Stomach smooth muscle (tissue), 2 donors: ENCODE results near the gene ATF7IP.
"Not testable (repeated sequence)": the region's sequence is repeated elsewhere in the genome, so short reads cannot be mapped to it uniquely, and the experiment has no call there.

Experiments
- H3K27ac ChIP-seq: one replicate; pipeline ENCODE4 v1.7.0; 2013; ENCODE audit warnings: mild to moderate bottlenecking, low read length, inconsistent platforms
- H3K27me3 ChIP-seq, 2 donors: one replicate each; pipeline ENCODE4 v1.7.0; 2013; ENCODE audit warnings: low read length in 2 of 2; ENCODE audit not compliant: insufficient read depth in 2 of 2, control insufficient read depth in 1 of 2
- H3K36me3 ChIP-seq, 2 donors: one replicate each; pipeline ENCODE4 v1.7.0; 2013; ENCODE audit warnings: low read length in 2 of 2; ENCODE audit not compliant: control insufficient read depth in 2 of 2, insufficient read depth in 2 of 2
- H3K4me1 ChIP-seq: one replicate; pipeline ENCODE4 v1.7.0; 2013; ENCODE audit warnings: low read length; ENCODE audit not compliant: control insufficient read depth, insufficient read depth
- H3K4me3 ChIP-seq, 2 donors: one replicate each; pipeline ENCODE4 v1.7.0; 2013; ENCODE audit warnings: low read length in 2 of 2
- H3K9ac ChIP-seq, 2 donors: one replicate each; pipeline ENCODE4 v1.7.0; 2013; ENCODE audit warnings: low read length in 2 of 2, mild to moderate bottlenecking in 1 of 2
- H3K9me3 ChIP-seq, 2 donors: one replicate each; pipeline ENCODE4 v1.7.0; 2013; ENCODE audit warnings: low read length in 2 of 2; ENCODE audit not compliant: control insufficient read depth in 2 of 2
- donor health status: healthy.
- donor health status: Pancreatic carcinoma.

ATF7IP gene

DNA sequence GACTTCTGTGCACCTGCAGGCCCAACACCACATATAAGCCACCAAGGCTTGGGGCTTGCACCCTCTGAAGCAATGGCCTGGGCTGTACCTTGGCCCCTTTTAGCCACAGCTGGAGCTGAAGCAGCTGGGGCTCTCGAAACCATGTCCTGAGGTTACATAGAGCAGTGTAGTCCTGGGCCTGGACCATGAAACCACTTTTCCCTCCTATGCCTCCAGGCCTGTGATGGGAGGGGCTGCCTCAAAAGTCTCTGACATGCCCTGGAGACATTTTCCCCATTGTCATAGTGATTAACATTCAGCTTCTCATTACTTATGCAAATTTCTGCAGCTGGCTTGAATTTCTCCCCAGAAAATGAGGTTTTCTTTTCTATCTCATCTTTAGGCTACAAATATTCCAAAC lies 13.4 kb upstream of the ATF7IP start:
- H3K9ac ChIP-seq, H3K4me3 ChIP-seq, H3K27me3 ChIP-seq, H3K9me3 ChIP-seq, H3K27ac ChIP-seq, H3K4me1 ChIP-seq, H3K36me3 ChIP-seq: not testable (repeated sequence)

DNA sequence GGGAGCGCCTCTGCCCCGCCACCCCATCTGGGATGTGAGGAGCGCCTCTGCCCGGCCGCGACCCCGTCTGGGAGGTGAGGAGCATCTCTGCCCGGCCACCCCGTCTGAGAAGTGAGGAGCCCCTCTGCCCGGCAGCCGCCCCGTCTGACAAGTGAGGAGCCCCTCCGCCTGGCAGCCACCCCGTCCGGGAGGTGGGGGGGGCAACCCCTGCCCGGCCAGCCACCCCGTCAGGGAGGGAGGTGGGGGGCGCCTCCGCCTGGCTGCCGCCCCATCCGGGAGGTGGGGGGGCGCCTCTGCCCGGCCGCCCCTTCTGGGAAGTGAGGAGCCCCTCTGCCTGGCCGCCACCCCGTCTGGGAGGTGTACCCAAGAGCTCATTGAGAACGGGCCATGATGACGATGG lies 10.8 kb upstream of the ATF7IP start:
- not testable (repeated sequence) for H3K27me3 ChIP-seq, H3K36me3 ChIP-seq, H3K9me3 ChIP-seq

DNA sequence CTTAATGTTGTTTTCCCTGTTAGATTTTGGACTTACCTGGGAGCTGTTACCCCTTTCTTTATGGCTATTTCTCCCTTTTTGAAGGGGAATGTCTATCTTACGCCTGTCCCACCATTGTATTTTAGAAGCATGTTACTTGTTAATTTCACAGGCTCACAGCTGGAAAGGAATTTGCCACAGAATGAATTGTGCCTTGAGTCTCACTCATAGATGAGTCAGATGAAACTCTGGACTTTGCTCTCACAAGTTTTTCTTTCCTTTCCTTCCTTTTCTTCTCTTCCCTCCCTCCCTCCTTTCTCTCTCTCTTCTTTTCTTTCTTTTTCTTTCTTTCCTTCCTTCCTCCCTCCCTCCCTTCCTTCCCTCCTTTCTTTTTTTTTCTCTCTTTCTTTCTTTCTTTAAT lies 9.3 kb upstream of the ATF7IP start:
- Histone ChIP-seq H3K4me3 (no peak overlapping the region), H3K27ac (no peak overlapping the region), H3K9ac (no peak overlapping the region), H3K9me3 (peaks cover 0 to 5% of the 10 kb centered on the region in 2 donors), H3K36me3 (no peaks in the 10 kb centered on the region), H3K27me3 (no peaks in the 10 kb centered on the region), H3K4me1 (no peaks in the 10 kb centered on the region)

More for the DNA sequence above, 10.8 kb upstream of the ATF7IP start:
- not testable (repeated sequence) for H3K9ac ChIP-seq, H3K4me3 ChIP-seq, H3K27ac ChIP-seq, H3K4me1 ChIP-seq

DNA sequence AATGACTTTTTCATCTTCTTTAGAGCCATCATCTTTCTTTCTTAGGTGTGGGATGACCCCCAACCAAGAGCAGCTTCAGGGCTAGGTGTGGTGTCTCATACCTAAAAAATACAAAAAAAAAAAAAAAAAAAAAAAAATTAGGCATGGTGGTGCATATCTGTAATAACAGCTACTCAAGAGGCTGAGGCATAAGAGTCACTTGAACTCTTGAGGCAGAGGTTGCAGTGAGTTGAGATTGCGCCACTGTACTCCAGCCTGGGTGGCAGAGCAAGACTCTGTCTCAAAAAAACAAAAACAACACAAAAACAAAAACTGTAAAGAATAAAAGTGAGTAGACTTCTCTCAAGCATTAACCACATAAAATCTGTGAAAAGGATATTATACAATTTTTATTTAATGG lies 8.0 kb upstream of the ATF7IP start:
- H3K9me3 ChIP-seq: no peaks in the 10 kb centered on the region
- H3K36me3 ChIP-seq: no peaks in the 10 kb centered on the region
- H3K27ac ChIP-seq: no peak overlapping the region
- H3K9ac ChIP-seq: no peak overlapping the region
- H3K4me1 ChIP-seq: no peaks in the 10 kb centered on the region
- no peak overlapping the region for H3K4me3 ChIP-seq
- no peaks in the 10 kb centered on the region for H3K27me3 ChIP-seq

DNA sequence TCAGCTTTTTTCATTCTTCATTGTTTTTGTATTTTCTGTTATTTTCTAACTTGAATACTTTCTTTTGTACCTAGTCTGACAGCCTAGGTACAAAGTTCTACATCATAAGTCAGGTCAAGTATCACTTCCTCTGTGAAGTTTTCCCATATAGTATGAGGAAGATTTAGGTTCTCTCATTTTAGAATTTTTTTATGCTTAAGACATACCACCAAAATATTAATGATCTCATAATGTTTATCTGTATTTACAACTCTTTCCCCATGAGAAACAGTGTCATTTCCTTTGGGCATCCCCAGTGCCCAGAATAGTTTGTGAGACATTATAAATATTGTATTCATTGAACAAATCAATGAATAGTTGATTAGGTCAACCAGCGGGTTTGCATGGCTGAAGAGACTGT lies 3.1 kb upstream of the ATF7IP start:
- H3K9ac ChIP-seq: no peak overlapping the region

DNA sequence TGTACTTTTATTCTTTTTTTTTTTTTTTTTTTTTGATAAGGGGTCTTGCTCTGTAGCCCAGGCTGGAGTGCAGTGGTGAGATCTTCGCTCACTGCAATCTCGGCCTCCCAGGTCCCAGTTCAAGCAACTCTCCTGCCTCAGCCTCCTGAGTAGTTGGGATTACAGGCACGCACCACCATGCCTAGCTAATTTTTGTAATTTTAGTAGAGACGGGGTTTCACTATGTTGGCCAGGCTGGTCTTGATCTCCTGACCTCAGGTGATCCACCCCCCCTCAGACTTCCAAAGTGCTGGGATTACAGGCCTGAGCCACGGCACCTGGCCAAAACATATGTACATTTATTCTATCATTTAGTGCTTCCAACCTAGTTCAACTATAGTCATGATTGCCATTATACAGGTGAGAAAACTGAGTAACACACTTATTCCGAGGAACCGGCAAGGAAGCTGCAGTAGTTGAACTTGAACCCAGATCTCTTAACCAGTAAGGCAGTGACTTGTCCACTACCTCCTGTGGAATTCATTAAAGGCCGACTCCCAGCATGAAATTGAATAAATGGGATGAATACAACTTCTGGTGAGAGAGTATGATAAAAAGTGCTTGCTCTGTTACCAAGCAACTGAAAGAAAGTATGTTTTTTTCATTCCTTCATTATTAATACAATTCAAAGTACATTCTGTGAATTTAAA lies 755 bp upstream of the ATF7IP start:
- no peaks in the 10 kb centered on the region for H3K9me3 ChIP-seq
- no peaks in the 10 kb centered on the region for H3K36me3 ChIP-seq
- H3K4me1 ChIP-seq: no peaks in the 10 kb centered on the region
- H3K9ac ChIP-seq: peak overlapping the region; percentile 58 to 71
- no peaks in the 10 kb centered on the region for H3K27me3 ChIP-seq
- H3K27ac ChIP-seq: peak overlapping the region; percentile 95
- peak overlapping the region; percentile 77 to 84 for H3K4me3 ChIP-seq

More for the DNA sequence above, 3.1 kb upstream of the ATF7IP start:
- H3K27ac ChIP-seq: no peak overlapping the region
- H3K36me3 ChIP-seq: no peaks in the 10 kb centered on the region
- no peak overlapping the region for H3K4me3 ChIP-seq
- no peaks in the 10 kb centered on the region for H3K9me3 ChIP-seq
- no peaks in the 10 kb centered on the region for H3K27me3 ChIP-seq
- no peaks in the 10 kb centered on the region for H3K4me1 ChIP-seq

DNA sequence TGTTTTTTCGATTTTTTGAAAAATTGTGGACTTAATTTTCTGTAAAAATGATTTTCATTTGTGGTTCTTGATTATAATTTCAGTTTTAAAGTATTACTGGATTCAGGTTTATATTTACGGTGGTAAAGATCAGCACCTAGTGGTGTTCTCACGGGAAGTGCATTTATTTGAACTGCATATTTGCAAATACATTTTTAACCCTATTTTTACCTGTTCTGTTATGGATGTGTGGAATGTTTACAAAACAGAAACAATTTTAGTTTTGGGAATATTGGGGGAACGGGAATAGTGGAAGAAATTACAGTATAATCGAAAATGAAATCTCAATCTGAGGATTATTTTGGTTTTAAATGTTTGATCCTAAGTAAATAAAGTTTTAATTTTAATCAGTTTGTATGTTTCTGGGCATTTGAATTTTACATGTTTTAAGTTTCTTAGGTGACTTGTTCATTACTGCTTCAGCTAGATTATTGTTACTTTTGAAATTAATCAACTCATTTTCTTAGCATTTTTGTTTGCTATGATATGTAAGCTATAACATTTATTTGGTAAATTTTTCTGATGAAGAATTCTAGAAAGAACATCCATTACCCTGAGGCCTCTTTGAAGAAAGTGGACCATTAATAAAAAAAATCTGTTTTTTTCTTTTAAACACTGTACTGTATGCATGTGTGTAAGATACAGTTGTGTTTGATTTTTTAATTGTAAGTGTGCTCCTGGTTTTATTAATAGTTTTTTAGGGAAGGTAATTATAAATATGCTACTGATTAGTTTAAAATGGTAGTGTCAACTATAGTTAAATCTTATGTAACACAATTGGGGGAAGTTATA lies 942 bp downstream of the ATF7IP start:
- Histone ChIP-seq H3K27me3 (no peaks in the 10 kb centered on the region), H3K9ac (peak overlapping the region; percentile 82 to 92), H3K36me3 (no peaks in the 10 kb centered on the region), H3K9me3 (no peaks in the 10 kb centered on the region), H3K4me3 (peak overlapping the region; percentile 77 to 84), H3K4me1 (no peaks in the 10 kb centered on the region), H3K27ac (peak overlapping the region; percentile 95)

DNA sequence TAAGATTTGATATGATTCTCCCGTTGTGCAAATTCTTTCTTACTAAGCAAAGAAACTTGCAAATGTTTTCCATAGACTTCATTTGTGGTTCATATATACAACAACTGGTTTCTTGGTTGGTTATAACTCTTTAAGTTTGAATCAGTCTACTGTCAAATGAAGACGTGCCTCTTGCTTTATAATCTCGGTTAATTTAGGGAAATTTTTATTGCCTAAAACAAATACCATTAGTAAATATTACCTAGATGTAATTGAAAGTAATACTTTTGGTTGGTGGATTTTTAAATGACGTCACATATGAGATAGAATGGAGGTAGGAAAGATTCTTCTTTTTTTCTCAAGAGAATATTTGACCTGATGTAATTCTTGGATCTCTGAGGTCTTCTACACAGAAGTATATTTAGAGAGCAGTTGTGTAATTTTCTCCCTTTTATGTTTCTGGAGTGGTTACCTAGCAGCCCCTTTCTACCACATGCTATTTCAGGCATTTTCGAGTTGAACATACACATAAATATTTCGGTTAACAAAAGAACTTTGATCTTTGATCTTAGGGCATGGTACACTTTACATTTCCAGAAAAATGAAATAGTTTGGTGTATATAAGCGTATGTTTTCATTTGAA lies 1.7 kb downstream of the ATF7IP start:
- Histone ChIP-seq H3K9me3 (no peaks in the 10 kb centered on the region), H3K4me1 (no peaks in the 10 kb centered on the region), H3K4me3 (peak overlapping the region; percentile 77 to 84), H3K36me3 (no peaks in the 10 kb centered on the region), H3K9ac (peak overlapping the region; percentile 43 to 82), H3K27me3 (no peaks in the 10 kb centered on the region), H3K27ac (peak overlapping the region; percentile 19)

DNA sequence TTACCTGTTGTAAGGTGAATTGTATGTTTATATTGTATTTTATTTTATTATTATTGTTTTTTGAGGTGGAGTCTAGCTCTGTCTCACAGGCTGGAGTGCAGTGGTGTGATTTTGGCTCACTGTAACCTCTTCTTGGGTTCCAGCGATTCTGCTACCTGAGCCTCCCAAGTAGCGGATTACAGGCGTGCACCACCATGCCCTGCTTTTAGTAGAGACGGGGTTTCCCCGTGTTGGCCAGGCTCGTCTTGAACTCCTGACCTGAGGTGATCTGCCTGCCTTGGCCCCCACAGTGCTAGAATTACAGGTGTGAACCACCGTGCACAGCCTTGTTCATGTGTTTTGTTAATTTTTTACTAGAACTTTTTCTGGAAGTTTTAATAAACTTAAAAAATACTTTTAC lies 3.8 kb downstream of the ATF7IP start:
- Histone ChIP-seq H3K9ac (no peak overlapping the region), H3K27ac (no peak overlapping the region), H3K9me3 (no peaks in the 10 kb centered on the region), H3K27me3 (no peaks in the 10 kb centered on the region), H3K36me3 (no peaks in the 10 kb centered on the region), H3K4me3 (no peak overlapping the region), H3K4me1 (no peaks in the 10 kb centered on the region)

DNA sequence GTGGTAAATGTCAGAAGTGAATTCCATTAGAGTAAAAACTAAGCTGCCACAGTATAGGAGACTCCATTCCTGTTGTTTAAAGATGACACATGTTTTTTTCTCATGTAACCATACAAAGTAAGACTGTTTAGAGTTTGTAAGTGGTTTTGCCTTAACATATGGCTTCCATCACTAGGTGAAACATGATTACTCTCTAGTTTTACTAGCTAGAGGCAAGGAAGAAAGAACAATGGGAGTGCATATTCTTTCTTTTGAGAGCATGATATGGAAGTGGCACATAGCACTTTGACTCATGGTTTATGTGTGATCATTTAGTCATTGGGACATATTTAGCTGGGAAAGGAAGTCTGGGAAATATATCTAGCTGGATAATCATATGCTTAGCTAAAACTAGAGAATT lies 7.7 kb downstream of the ATF7IP start:
- Histone ChIP-seq H3K27ac (no peak overlapping the region), H3K9ac (no peak overlapping the region), H3K27me3 (no peaks in the 10 kb centered on the region), H3K36me3 (no peaks in the 10 kb centered on the region), H3K9me3 (no peaks in the 10 kb centered on the region), H3K4me1 (no peaks in the 10 kb centered on the region), H3K4me3 (no peak overlapping the region)
